Neural cell (in vitro differentiated cells): ENCODE results near the gene AVEN.

Experiments used
- CTCF ChIP-seq: fragments of 450-650 bp; IDR thresholded peaks from 2 replicates; pipeline ENCODE4 v1.5.1; 2014; ENCODE audit warnings: antibody characterized with exemption, mild to moderate bottlenecking, moderate library complexity; ENCODE audit not compliant: poor library complexity, severe bottlenecking
- EP300 ChIP-seq: fragments of 450-650 bp; conservative IDR thresholded peaks from 2 replicates; pipeline ENCODE4 v1.6.1; 2014; ENCODE audit warnings: antibody characterized with exemption, mild to moderate bottlenecking, moderate library complexity; ENCODE audit not compliant: poor library complexity, severe bottlenecking
- EZH2 ChIP-seq: fragments of 200-600, 300-800 bp; shearing (Covaris generic), sonication (generic); IDR thresholded peaks from 2 replicates; pipeline ENCODE4 v1.6.1; 2014; ENCODE audit warnings: antibody characterized with exemption, low read length, borderline replicate concordance, mild to moderate bottlenecking; ENCODE audit not compliant: insufficient read depth, poor library complexity, severe bottlenecking
- POLR2AphosphoS5 ChIP-seq: IDR thresholded peaks from 2 replicates; pipeline ENCODE4 v1.6.1; 2012

- TF ChIP-seq CTCF (no peak), EZH2 (no peak), EP300 (no peak), POLR2AphosphoS5 (no peak)
Measured at GRCh38 chr15:33902043-33902442, 137.0 kb downstream of the AVEN start.
